GM19324 (cell line): ENCODE measurements around the gene PLAGL2.
"Not testable (repeated sequence)": the region's sequence is repeated elsewhere in the genome, so short reads cannot be mapped to it uniquely, and the experiment has no call there.

Experiments
- ATAC-seq: cut with Tn5 transposase; IDR thresholded peaks from one replicate; pipeline ENCODE4 v1.9.1; 2021; ENCODE audit warnings: mild to moderate bottlenecking, moderate library complexity; ENCODE audit not compliant: unreplicated experiment, low FRiP score

The PLAGL2 gene

DNA sequence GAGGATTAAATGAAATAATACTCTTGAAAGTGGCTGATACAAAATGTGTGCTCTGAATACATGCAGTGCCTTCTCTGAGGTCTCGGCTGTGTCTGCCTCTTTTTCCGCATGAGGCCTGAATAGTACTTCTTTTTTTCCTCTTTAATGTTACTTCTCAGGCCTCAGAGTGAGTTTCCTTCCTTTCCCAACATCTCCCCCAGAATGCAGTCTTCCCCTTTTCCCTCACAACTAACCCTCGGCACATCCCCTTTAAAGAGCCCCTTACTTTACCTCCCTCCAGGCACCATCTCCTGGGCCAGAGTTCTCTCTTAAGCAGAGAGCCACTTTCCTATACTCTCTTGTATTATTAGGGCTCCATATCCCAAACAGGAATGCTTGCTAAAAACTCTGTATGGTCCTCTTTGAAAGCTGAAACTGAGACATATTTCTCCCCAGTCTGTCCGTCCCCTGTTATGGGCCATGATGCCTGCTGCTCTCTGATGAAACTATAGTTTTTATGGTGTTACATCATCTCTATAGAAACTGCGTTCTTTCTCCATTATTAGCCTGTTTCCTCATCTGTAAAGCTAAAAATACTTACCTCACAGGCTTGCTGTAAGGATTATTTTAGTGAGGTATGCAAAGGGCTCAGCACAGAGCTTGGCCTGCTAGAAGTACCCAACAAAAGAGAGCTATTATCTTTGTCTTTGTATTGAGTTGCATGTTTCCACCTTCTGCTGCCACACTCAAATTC lies 2.3 kb downstream of the PLAGL2 start:
- no peak for ATAC-seq

GRCh38 chr20:32204205-32205109 lies 3.1 kb downstream of the PLAGL2 start:
- no peak for ATAC-seq

GRCh38 chr20:32203356-32204204 lies 4.0 kb downstream of the PLAGL2 start:
- no peak for ATAC-seq

- ATAC-seq = no peak
These were observed 5.6 kb downstream of the PLAGL2 start for GRCh38 chr20:32201977-32202363.

- ATAC-seq = no peak
These were observed 6.1 kb downstream of the PLAGL2 start for GRCh38 chr20:32201296-32201976.

DNA sequence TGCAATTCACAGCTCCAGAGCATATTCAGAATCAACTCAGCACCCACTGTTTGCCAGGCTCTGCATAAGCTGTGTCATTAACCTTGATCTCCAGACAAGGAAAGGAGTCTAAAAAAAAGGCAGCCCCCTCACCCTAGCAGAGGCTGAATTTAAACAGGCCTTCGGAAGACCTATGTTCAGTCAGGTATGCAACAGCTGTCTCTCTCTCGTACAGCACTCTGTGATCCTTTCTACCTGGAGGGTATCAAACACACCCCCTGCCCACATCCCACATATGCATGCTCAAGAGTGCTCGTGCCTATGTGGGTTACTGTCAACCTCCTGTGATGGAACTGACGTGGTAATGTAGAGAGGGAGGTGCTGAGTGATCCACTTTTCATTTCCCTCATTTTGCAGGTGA lies 8.5 kb downstream of the PLAGL2 start:
- no peak for ATAC-seq

DNA sequence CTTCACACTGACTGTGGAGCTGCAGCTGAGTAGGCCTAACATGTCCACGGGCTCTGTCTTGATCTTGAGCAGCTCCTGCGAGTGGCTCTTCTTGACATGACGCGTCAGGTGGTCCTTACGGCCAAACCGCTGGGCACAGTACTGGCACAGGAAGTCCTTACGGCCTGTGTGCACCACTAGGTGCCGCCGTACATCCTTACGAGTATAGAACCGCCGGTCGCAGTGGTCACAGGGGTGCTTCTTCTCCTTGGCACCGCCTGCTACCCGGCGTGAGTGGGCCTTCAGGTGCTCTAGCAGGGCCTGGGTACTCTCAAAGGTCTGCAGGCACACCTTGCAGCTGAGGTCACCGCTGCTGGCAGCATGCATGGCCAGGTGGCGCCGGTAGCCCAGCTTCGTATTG lies 10.4 kb downstream of the PLAGL2 start:
- ATAC-seq = not testable (repeated sequence)

- ATAC-seq = not testable (repeated sequence)
These were observed 10.9 kb downstream of the PLAGL2 start for GRCh38 chr20:32196613-32197012.

- ATAC-seq = no peak
These were observed 12.0 kb downstream of the PLAGL2 start for GRCh38 chr20:32195581-32195980.

- ATAC-seq = no peak
These were observed 13.5 kb downstream of the PLAGL2 start for GRCh38 chr20:32193996-32194395.

DNA sequence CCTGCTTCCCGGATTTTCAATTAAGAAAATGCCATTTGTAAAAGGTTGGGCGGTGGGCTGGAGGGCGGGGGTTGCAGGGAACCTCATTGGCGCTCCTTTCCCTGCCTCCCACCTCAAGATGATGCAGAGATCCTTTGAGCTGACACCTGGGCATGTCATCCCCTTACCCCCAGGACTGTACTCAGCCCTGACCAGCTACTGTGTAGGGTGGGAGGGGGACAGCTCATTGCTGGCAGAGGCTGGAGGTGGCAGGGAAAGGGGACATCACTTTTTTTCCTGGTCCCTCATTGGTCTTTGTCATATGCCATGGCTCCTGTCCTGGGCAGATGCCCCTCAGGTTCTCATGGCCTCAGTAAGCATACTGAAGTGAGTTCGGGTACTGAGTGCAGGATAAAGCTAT lies 14.2 kb downstream of the PLAGL2 start:
- ATAC-seq = not testable (repeated sequence)

DNA sequence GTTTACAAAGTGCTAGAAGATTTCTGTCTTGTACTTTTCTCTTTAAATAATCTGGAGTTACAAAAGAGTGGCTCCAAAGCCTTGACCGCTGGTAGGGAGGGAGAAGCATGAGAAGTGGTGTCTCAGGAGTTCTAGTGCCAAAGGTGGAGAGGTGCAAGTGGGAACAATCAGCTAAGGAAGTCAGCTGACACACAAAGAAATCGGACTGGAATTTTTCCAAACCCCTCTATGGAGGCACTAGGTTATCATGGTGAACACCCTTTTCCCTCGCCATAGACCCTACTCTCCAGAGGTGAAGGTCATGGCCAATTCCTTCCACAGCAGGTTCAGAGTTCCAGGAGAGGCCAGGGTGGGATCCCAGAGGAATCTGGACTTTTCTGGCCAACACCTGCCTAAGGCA lies 14.8 kb downstream of the PLAGL2 start:
- ATAC-seq = no peak

GRCh38 chr20:32191873-32192272 lies 15.7 kb downstream of the PLAGL2 start:
- ATAC-seq = no peak

- ATAC-seq = no peak
These were observed 16.1 kb downstream of the PLAGL2 start for GRCh38 chr20:32191422-32191821.

- no peak for ATAC-seq
These were observed 16.7 kb downstream of the PLAGL2 start for GRCh38 chr20:32190616-32191415.

GRCh38 chr20:32189691-32190615 lies 17.6 kb downstream of the PLAGL2 start:
- no peak for ATAC-seq

- ATAC-seq = no peak
These were observed 18.5 kb downstream of the PLAGL2 start for GRCh38 chr20:32189123-32189410.

DNA sequence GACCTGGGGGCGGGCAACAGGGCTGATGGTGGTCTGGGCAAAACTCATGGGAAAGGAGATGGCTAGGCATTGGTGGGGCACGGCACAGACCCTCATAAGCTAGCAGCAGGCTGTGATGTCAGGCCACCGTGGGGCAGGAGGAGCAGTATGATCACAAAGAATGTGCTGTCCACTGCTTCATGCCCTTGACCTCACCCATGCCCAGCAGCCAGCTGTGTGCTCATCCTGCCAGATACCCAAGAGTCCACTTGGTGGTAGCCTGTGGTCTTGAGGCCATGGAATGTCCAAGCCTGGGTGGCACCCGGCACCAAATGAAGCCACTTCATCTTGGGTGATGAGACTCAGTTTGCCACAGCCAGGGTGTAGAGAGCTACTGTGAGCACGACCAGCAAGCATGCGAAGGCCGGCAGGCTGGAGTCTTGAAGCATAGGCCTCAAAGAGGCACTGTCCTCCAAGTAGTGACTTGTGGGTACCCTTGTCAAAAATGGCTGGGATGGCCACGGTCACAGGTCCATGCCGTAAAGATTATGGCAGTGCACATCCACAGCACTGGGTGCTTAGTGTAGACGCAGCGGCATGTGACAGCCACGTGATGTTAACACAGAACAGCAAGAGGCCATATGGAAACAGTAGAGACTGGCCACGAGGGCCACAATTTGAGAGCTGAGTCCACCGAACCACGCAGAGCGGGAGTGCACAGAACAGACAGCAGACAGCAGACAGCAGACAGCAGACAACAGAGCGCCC lies 19.0 kb downstream of the PLAGL2 start:
- no peak for ATAC-seq
